Endothelial cell of umbilical vein (primary cell): ENCODE measurements around the gene AKNA. TPM values are rescaled to one million over a fixed set of nuclear protein-coding genes. Genes with fewer than 3 reads are reported as not detected.

Source experiments
- BruUV-seq: library from RNA; stranded (reverse); fragments of 400-500 nt; replicated peaks from 2 replicates; lab custom pipeline; 2021; lab: Mats Ljungman, UMichigan
- CTCF ChIA-PET: fragments of 300-600, 350-600 bp; sonication (Branson Sonifier 250); formaldehyde crosslinking; loops from one replicate; lab custom pipeline; 2021; ENCODE audit warnings: antibody characterized with exemption, inconsistent platforms; lab: Charles Lee
- POLR2A ChIA-PET: fragments of 300-600, 350-600 bp; sonication (Branson Sonifier 250); formaldehyde crosslinking; loops from one replicate; lab custom pipeline; 2021; ENCODE audit warnings: antibody characterized with exemption, inconsistent platforms; lab: Charles Lee
- DNase-seq: peaks from one replicate; pipeline ENCODE4 v3.0.0-alpha.2; 2011; ENCODE audit warnings: low read depth, low spot score
- FAIRE-seq: peaks from 2 replicates; lab custom pipeline; 2011; peaks lifted over from hg19 to GRCh38; lab: Jason Lieb, UNC
- H2AFZ ChIP-seq: 2 replicates; pipeline ENCODE4 v1.6.0; 2012; ENCODE audit warnings: low read depth, low read length, control low read depth, inconsistent platforms
- H3K27ac ChIP-seq: 2 replicates; pipeline ENCODE4 v1.5.1; 2011; ENCODE audit warnings: low read depth, mild to moderate bottlenecking, control low read depth, low read length, moderate library complexity; ENCODE audit not compliant: insufficient read depth
- H3K27me3 ChIP-seq, 2 experiments: 2 replicates each; pipeline versions ENCODE4 v1.6.0 to v1.6.1; 2011; ENCODE audit warnings: low read length in 2 of 2, mixed read lengths in 1 of 2; ENCODE audit not compliant: control insufficient read depth in 2 of 2, insufficient read depth in 2 of 2
- H3K36me3 ChIP-seq, 2 experiments: 2 replicates in 1 of 2; 3 replicates in 1 of 2; pipeline ENCODE4 v1.5.1; 2011; ENCODE audit warnings: low read length in 2 of 2, mild to moderate bottlenecking in 1 of 2, moderate library complexity in 1 of 2; ENCODE audit not compliant: control insufficient read depth in 2 of 2, insufficient read depth in 2 of 2; ENCODE audit errors: extremely low read depth in 1 of 2
- H3K4me1 ChIP-seq: 3 replicates; pipeline ENCODE4 v1.5.1; 2011; ENCODE audit warnings: mild to moderate bottlenecking, low read length; ENCODE audit not compliant: control insufficient read depth, insufficient read depth; ENCODE audit errors: extremely low read depth
- H3K4me2 ChIP-seq: 2 replicates; pipeline ENCODE4 v1.6.1; 2011; ENCODE audit warnings: low read length, control low read depth, mixed read lengths; ENCODE audit not compliant: insufficient read depth
- H3K4me3 ChIP-seq, 3 experiments: fragments of 200-600 bp in 1 of 3; sonication (generic), shearing (Covaris generic) in 1 of 3; replicated peaks in 1 of 3; 2 replicates each; pipeline ENCODE4 v1.5.1; 2011 to 2016; ENCODE audit warnings: control low read depth in 3 of 3, low read length in 3 of 3, mild to moderate bottlenecking in 2 of 3, inconsistent platforms in 1 of 3, low read depth in 1 of 3, moderate library complexity in 1 of 3; ENCODE audit not compliant: insufficient read depth in 1 of 3
- H3K79me2 ChIP-seq: 2 replicates; pipeline ENCODE4 v1.6.0; 2012; ENCODE audit warnings: low read length, inconsistent platforms; ENCODE audit not compliant: control insufficient read depth, insufficient read depth
- H3K9ac ChIP-seq: replicated peaks from 2 replicates; pipeline ENCODE3; 2011; ENCODE audit warnings: low read length, control low read depth; ENCODE audit not compliant: insufficient read depth; ENCODE audit errors: extremely low read depth
- H3K9me1 ChIP-seq: replicated peaks from 3 replicates; pipeline ENCODE4 v1.6.0; 2011; ENCODE audit warnings: mild to moderate bottlenecking, low read length; ENCODE audit not compliant: control insufficient read depth, insufficient read depth; ENCODE audit errors: extremely low read depth
- H3K9me3 ChIP-seq: replicated peaks from 2 replicates; pipeline ENCODE4 v1.5.1; 2012; ENCODE audit warnings: low read length, inconsistent platforms; ENCODE audit not compliant: control insufficient read depth, insufficient read depth
- H4K20me1 ChIP-seq: replicated peaks from 2 replicates; pipeline ENCODE3; 2011; ENCODE audit warnings: mild to moderate bottlenecking, low read length; ENCODE audit not compliant: control insufficient read depth, insufficient read depth; ENCODE audit errors: extremely low read depth
- CTCF ChIP-seq, 2 donors: IDR thresholded peaks; 1 replicate in 1 of 2; 2 replicates in 1 of 2; pipeline ENCODE4 v1.5.1; 2011; ENCODE audit warnings: low read length in 2 of 2, mild to moderate bottlenecking in 2 of 2, moderate library complexity in 2 of 2, control low read depth in 1 of 2, inconsistent platforms in 1 of 2, low read depth in 1 of 2; ENCODE audit not compliant: insufficient read depth in 1 of 2; ENCODE audit errors: extremely low read depth in 1 of 2
- EZH2 ChIP-seq: IDR thresholded peaks from 2 replicates; pipeline ENCODE4 v1.6.1; 2012; ENCODE audit warnings: borderline replicate concordance, low read depth, mild to moderate bottlenecking, moderate library complexity, low read length, inconsistent platforms; ENCODE audit not compliant: severe bottlenecking
- FOS ChIP-seq: IDR thresholded peaks from 2 replicates; pipeline ENCODE4 v1.6.1; 2011; ENCODE audit warnings: mild to moderate bottlenecking, low read length, moderate library complexity, borderline replicate concordance; ENCODE audit not compliant: insufficient read depth
- GATA2 ChIP-seq: IDR thresholded peaks from 2 replicates; pipeline ENCODE4 v1.7.0; 2011; ENCODE audit warnings: low read depth, mild to moderate bottlenecking, moderate library complexity, mixed read lengths, low read length; ENCODE audit not compliant: insufficient read length, insufficient read depth
- JUN ChIP-seq: IDR thresholded peaks from 2 replicates; pipeline ENCODE4 v1.6.1; 2011; ENCODE audit warnings: borderline replicate concordance, low read depth; ENCODE audit not compliant: insufficient read length, insufficient read depth
- MAX ChIP-seq: IDR thresholded peaks from 2 replicates; pipeline ENCODE4 v1.6.1; 2011; ENCODE audit not compliant: insufficient read depth, insufficient read length
- MYC ChIP-seq: IDR thresholded peaks from one replicate; pipeline ENCODE4 v1.6.1; 2011; ENCODE audit warnings: mild to moderate bottlenecking, low read depth, low read length
- POLR2A ChIP-seq: IDR thresholded peaks from 2 replicates; pipeline ENCODE4 v1.6.1; 2012; ENCODE audit warnings: low read depth, mild to moderate bottlenecking, control low read depth, low read length
- POLR2AphosphoS5 ChIP-seq: IDR thresholded peaks from 2 replicates; pipeline ENCODE4 v1.6.1; 2012; ENCODE audit warnings: low read depth, mild to moderate bottlenecking, control low read depth, low read length, moderate library complexity; ENCODE audit not compliant: insufficient read depth
- dilution Hi-C: fragments of 300-500 bp; cut with MboI; formaldehyde crosslinking; loops from one replicate; pipeline ENCODE4 v1.15.0; 2019; ENCODE audit warnings: low sequenced_read_pairs; ENCODE audit not compliant: extremely low pct_ligation_motif_present
- intact Hi-C: fragments of 100-400 bp; cut with micrococcal nuclease; formaldehyde crosslinking; loops from one replicate; pipeline ENCODE4 v1.10.0; 2022
- polyA plus RNA-seq, 4 experiments: library from polyadenylated mRNA; depleted of rRNA in 3 of 4; stranded (reverse) in 3 of 4; unstranded in 1 of 4; fragments of >200 nt; gene quantifications; 2 replicates each; pipeline versions ENCODE4 v1.2.1 to v1.2.3, GENCODE V29; 2011 to 2012; ENCODE audit warnings: missing spikeins in 1 of 4
- total RNA-seq: library from RNA; stranded (reverse); gene quantifications from 2 replicates; pipeline ENCODE4 v1.2.3, GENCODE V29; 2021

Gene AKNA
- total and polyA plus RNA-seq, 2 donors (not counting 3 experiments of a cell fraction or from before 2014, with no cell fraction given), result 11.3 to 22.4 TPM

- no peaks in the 10 kb centered on the region for H3K4me1 ChIP-seq
- FAIRE-seq, result no peak
- TF ChIP-seq EZH2 (no peak), GATA2 (no peak), MAX (no peak), JUN (no peak), FOS (no peak), CTCF (IDR thresholded peaks at IDR 0.05; ENCODE audit: extremely low read depth in 1 of 2, insufficient read depth in 1 of 2, low read depth in 1 of 2, low read length in 2 of 2) (no peak), POLR2AphosphoS5 (no peak), MYC (no peak), POLR2A (no peak)
Measured at GRCh38 chr9:114310471-114311450, 77.0 kb downstream of the AKNA start.

More at GRCh38 chr9:114310471-114311450, 77.0 kb downstream of the AKNA start:
- no peak overlapping the region for H3K4me3 ChIP-seq
- no peaks in the 10 kb centered on the region for H3K9me1 ChIP-seq
- H3K9me3 ChIP-seq, result no peaks in the 10 kb centered on the region
- no peak for DNase-seq
- no peak overlapping the region for H2AFZ ChIP-seq
- no TSS peak for BruUV-seq
- dilution Hi-C loops (no loop called here), intact Hi-C loops (no loop called here)
- CTCF ChIA-PET, result interaction anchor here (0.7 to 2.5 kb wide), 3 partner anchors 20 to 228 kb away, joined by 3 to 12 read pairs (median 4); no protein-coding TSS in a partner anchor
- H3K79me2 ChIP-seq, result no peaks in the 10 kb centered on the region
- H3K36me3 ChIP-seq, result peaks cover 0 to 7% of the 10 kb centered on the region in 2 experiments
- no peaks in the 10 kb centered on the region for H3K27me3 ChIP-seq
- no peaks in the 10 kb centered on the region for H4K20me1 ChIP-seq
- POLR2A ChIA-PET, result no interaction called here
- no peak overlapping the region for H3K27ac ChIP-seq
- H3K4me2 ChIP-seq, result no peak overlapping the region
- no peak overlapping the region for H3K9ac ChIP-seq
